B cell (primary cell): ENCODE measurements around the gene TLE5. TPM values are rescaled to one million over a fixed set of nuclear protein-coding genes. Genes with fewer than 3 reads are reported as not detected.
A peak's percentile ranks its signal among the peaks of the same experiment; 100 is the strongest.

Experiments
- ATAC-seq: fragments of 200-7000 bp; cut with Tn5 transposase; one replicate; pipeline ENCODE4 v1.10.0; 2021; ENCODE audit warnings: low read depth, mild to moderate bottlenecking, moderate number of reproducible peaks, moderate library complexity
- CTCF ChIA-PET: fragments of 350-600 bp; sonication (Branson Sonifier 250); formaldehyde crosslinking; loops from one replicate; lab custom pipeline; 2021; ENCODE audit warnings: antibody characterized with exemption, inconsistent platforms; lab: Charles Lee
- POLR2A ChIA-PET: fragments of 350-600 bp; sonication (Branson Sonifier 250); formaldehyde crosslinking; loops from one replicate; lab custom pipeline; 2021; ENCODE audit warnings: antibody characterized with exemption; lab: Charles Lee
- DNase-seq: peaks from one replicate; pipeline ENCODE4 v3.0.0; 2013
- H2AFZ ChIP-seq: 2 replicates; pipeline ENCODE4 v1.6.1; 2012; ENCODE audit warnings: mild to moderate bottlenecking, low read depth, low read length; ENCODE audit not compliant: insufficient read depth, poor library complexity, severe bottlenecking
- H3K27ac ChIP-seq, 2 donors: 1 replicate in 1 of 2; 2 replicates in 1 of 2; pipeline ENCODE4 v1.5.1; 2012 to 2013; ENCODE audit warnings: low read length in 2 of 2, mild to moderate bottlenecking in 2 of 2, moderate library complexity in 1 of 2
- H3K27me3 ChIP-seq, 4 experiments: fragments of 200-600 bp in 1 of 4; sonication (generic) in 1 of 4; replicated peaks in 1 of 4; 1 replicate in 2 of 4; 2 replicates in 2 of 4; pipeline versions ENCODE4 v1.6.1 to v1.7.0; 2013 to 2016; ENCODE audit warnings: low read length in 3 of 4, mild to moderate bottlenecking in 2 of 4, mixed read lengths in 1 of 4, moderate library complexity in 1 of 4; ENCODE audit not compliant: insufficient read depth in 4 of 4, control insufficient read depth in 3 of 4; ENCODE audit errors: control extremely low read depth in 1 of 4
- H3K36me3 ChIP-seq, 2 experiments: replicated peaks in 1 of 2; 1 replicate in 1 of 2; 2 replicates in 1 of 2; pipeline versions ENCODE4 v1.6.1 to v1.7.1; 2013; ENCODE audit warnings: low read length in 1 of 2; ENCODE audit not compliant: insufficient read depth in 2 of 2, control insufficient read depth in 1 of 2; ENCODE audit errors: control extremely low read depth in 1 of 2, extremely low read depth in 1 of 2
- H3K4me1 ChIP-seq, 2 donors: fragments of 200-600 bp in 1 of 2; sonication (generic) in 1 of 2; 1 replicate in 1 of 2; 2 replicates in 1 of 2; pipeline versions ENCODE4 v1.5.1 to v1.6.1; 2013 to 2017; ENCODE audit warnings: low read length in 2 of 2; ENCODE audit not compliant: control insufficient read depth in 2 of 2, insufficient read depth in 2 of 2
- H3K4me2 ChIP-seq: replicated peaks from 2 replicates; pipeline ENCODE3; 2012; ENCODE audit warnings: mild to moderate bottlenecking, low read depth, low read length; ENCODE audit not compliant: poor library complexity, severe bottlenecking
- H3K4me3 ChIP-seq, 5 experiments: fragments of 200-600 bp in 1 of 5; sonication (generic) in 1 of 5; 1 replicate in 3 of 5; 2 replicates in 2 of 5; pipeline versions ENCODE4 v1.5.1 to v1.7.0; 2011 to 2016; ENCODE audit warnings: low read length in 4 of 5, mild to moderate bottlenecking in 4 of 5, low read depth in 2 of 5, control low read depth in 1 of 5, moderate library complexity in 1 of 5; ENCODE audit not compliant: insufficient read depth in 1 of 5; ENCODE audit errors: control extremely low read depth in 1 of 5, extremely low read depth in 1 of 5
- H3K79me2 ChIP-seq: fragments of 200-600 bp; sonication (generic); one replicate; pipeline ENCODE4 v1.6.0; 2016; ENCODE audit warnings: low read length; ENCODE audit not compliant: control insufficient read depth, insufficient read depth
- H3K9ac ChIP-seq: fragments of 200-600 bp; sonication (generic); 2 replicates; pipeline ENCODE4 v1.6.1; 2017; ENCODE audit warnings: mild to moderate bottlenecking, low read length, moderate library complexity
- H3K9me3 ChIP-seq, 3 donors: one replicate each; pipeline versions ENCODE4 v1.6.1 to v1.7.1; 2013; ENCODE audit warnings: low read length in 2 of 3; ENCODE audit not compliant: control insufficient read depth in 2 of 3, insufficient read depth in 1 of 3; ENCODE audit errors: control extremely low read depth in 1 of 3
- H4K20me1 ChIP-seq: 2 replicates; pipeline ENCODE4 v1.6.0; 2012; ENCODE audit warnings: mild to moderate bottlenecking, low read length; ENCODE audit not compliant: insufficient read depth, control insufficient read depth, poor library complexity, severe bottlenecking
- H3K27ac Mint-ChIP-seq: one replicate; pipeline ENCODE4 v1.8.0; 2021; ENCODE audit warnings: mixed read lengths
- H3K27me3 Mint-ChIP-seq: one replicate; pipeline ENCODE4 v1.8.0; 2021; ENCODE audit warnings: mixed read lengths
- H3K4me1 Mint-ChIP-seq: one replicate; pipeline ENCODE4 v1.8.0; 2021; ENCODE audit warnings: mixed read lengths
- H3K4me3 Mint-ChIP-seq: one replicate; pipeline ENCODE4 v1.8.0; 2021; ENCODE audit warnings: mixed read lengths
- H3K9me3 Mint-ChIP-seq: one replicate; pipeline ENCODE4 v1.8.0; 2022; ENCODE audit warnings: mixed read lengths; ENCODE audit not compliant: insufficient read depth
- EZH2 ChIP-seq: IDR thresholded peaks from 2 replicates; pipeline ENCODE4 v1.6.1; 2012; ENCODE audit warnings: borderline replicate concordance, low read depth, mild to moderate bottlenecking, moderate library complexity, low read length; ENCODE audit not compliant: insufficient read depth, poor library complexity, severe bottlenecking
- WGBS: methylation state at CpG from one replicate; pipeline ENCODE4 v1.1.5; 2013; ENCODE audit warnings: missing lambda C conversion rate; ENCODE audit not compliant: insufficient coverage; 5-methylcytosine and 5-hydroxymethylcytosine counted together
- intact Hi-C: fragments of 100-400 bp; cut with micrococcal nuclease; formaldehyde crosslinking; loops from one replicate; pipeline ENCODE4 v1.10.0; 2022
- polyA plus RNA-seq: library from polyadenylated mRNA; depleted of rRNA; stranded (reverse); fragments of >200 nt; gene quantifications from 2 replicates; pipeline ENCODE4 v1.2.3, GENCODE V29; 2012
- total RNA-seq, 2 donors: library from RNA; stranded (reverse); fragments of 120-200 nt in 1 of 2; gene quantifications; 1 replicate in 1 of 2; 2 replicates in 1 of 2; pipeline versions ENCODE4 v1.2.3 to v1.2.4, GENCODE V29; 2013 to 2022
- TF ChIP-seq, protein P1 (sequence below): fragments of 200-600 bp; IDR thresholded peaks from one replicate; pipeline ENCODE4 v1.8.0; 2022; ENCODE audit warnings: antibody characterized with exemption, mild to moderate bottlenecking

Gene TLE5
- total and polyA plus RNA-seq, 2 donors (not counting 1 experiment from before 2014, with no cell fraction given) = 697 to 1,132 TPM

DNA sequence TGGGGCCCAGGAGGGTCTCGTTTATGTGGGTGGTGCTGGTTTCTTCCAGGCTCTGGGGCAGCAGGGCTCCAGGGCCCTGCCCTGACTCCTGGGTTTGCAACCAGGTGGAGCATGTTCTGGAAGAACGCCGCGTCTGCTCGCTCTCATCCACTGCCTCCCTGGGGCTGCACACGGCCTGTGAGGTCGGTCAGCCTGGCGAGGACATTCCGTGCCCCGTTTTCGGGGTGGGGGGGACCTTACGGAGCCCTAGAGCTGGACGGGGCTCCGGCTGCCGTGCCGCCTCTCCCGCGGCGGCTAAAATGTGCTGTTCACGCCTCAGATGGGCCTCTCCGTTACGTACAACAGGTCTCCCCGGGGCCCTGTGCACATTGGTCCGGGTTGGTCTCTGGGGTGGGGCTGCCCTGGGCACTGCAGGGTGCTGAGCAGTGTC lies 35.2 kb upstream of the TLE5 start:
- Mint-ChIP-seq H3K27ac (no peak overlapping the region), H3K4me1 (peaks cover 29% of the 10 kb centered on the region), H3K4me3 (no peak overlapping the region), H3K27me3 (peaks cover 8% of the 10 kb centered on the region), H3K9me3 (no peaks in the 10 kb centered on the region)
- Histone ChIP-seq H3K4me3 (no peak overlapping the region), H3K4me2 (no peak overlapping the region), H2AFZ (no peak overlapping the region), H3K79me2 (peaks cover 49% of the 10 kb centered on the region), H3K9me3 (peaks cover 0 to 2% (median 0%) of the 10 kb centered on the region in 3 donors), H3K9ac (no peak overlapping the region), H3K36me3 (no peaks in the 10 kb centered on the region), H4K20me1 (peaks cover 40% of the 10 kb centered on the region), H3K27me3 (peaks cover 0 to 24% (median 10%) of the 10 kb centered on the region in 4 experiments), H3K4me1 (peaks cover 35 to 46% of the 10 kb centered on the region in 2 donors), H3K27ac (no peak overlapping the region)
- ChIA-PET POLR2A (interaction anchor here (0.6 kb wide), 1 partner anchor 131 kb away, joined by 5 read pairs; no protein-coding TSS in a partner anchor), CTCF (interaction anchor here (0.9 to 1.7 kb wide), 6 partner anchors 11 to 147 kb away, joined by 3 to 10 read pairs (median 4); no protein-coding TSS in a partner anchor)
- ATAC-seq = no peak
- intact Hi-C loops = no loop called here
- WGBS = 96% methylated on average over 24 of the region's 24 CpGs
- DNase-seq = no peak
- TF ChIP-seq, protein P1, sequence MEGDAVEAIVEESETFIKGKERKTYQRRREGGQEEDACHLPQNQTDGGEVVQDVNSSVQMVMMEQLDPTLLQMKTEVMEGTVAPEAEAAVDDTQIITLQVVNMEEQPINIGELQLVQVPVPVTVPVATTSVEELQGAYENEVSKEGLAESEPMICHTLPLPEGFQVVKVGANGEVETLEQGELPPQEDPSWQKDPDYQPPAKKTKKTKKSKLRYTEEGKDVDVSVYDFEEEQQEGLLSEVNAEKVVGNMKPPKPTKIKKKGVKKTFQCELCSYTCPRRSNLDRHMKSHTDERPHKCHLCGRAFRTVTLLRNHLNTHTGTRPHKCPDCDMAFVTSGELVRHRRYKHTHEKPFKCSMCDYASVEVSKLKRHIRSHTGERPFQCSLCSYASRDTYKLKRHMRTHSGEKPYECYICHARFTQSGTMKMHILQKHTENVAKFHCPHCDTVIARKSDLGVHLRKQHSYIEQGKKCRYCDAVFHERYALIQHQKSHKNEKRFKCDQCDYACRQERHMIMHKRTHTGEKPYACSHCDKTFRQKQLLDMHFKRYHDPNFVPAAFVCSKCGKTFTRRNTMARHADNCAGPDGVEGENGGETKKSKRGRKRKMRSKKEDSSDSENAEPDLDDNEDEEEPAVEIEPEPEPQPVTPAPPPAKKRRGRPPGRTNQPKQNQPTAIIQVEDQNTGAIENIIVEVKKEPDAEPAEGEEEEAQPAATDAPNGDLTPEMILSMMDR = no peak

DNA sequence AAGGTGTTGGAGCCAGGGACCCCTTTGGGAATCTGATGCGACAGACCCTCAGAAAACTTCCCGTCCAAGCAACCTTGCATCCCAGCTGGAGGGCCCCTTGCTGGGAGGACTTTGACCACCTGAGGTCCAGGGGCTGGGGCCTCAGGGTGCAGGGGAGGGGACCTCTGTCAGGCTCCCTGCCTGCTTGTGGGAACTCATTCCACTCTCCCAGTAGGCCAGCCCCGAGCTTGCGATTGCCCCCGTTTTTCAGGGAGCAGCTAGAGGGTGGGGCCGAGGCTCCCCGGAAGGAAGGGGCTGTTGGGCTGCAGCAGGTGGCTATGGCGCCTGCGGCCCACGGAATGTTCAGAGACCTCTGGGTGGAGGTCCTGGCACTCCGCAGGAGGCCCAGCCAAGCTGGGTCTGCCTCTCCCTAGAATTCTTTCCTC lies 34.6 kb upstream of the TLE5 start:
- DNase-seq = no peak
- no peak overlapping the region for H3K4me2 ChIP-seq
- H2AFZ ChIP-seq = no peak overlapping the region
- CTCF ChIA-PET = interaction anchor here (1.3 kb wide), 1 partner anchor 12 kb away, joined by 3 read pairs; no protein-coding TSS in a partner anchor
- no peak overlapping the region for H3K9ac ChIP-seq
- POLR2A ChIA-PET = no interaction called here
- Mint-ChIP-seq H3K9me3 (no peaks in the 10 kb centered on the region), H3K4me1 (peaks cover 30% of the 10 kb centered on the region), H3K4me3 (peak overlapping the region; percentile 84), H3K27me3 (peaks cover 8% of the 10 kb centered on the region), H3K27ac (no peak overlapping the region)
- peaks cover 40% of the 10 kb centered on the region for H4K20me1 ChIP-seq
- H3K4me3 ChIP-seq = no peak overlapping the region
- H3K27ac ChIP-seq = no peak overlapping the region
- TF ChIP-seq, protein P1 = no peak
- TF ChIP-seq EZH2 = no peak
- H3K79me2 ChIP-seq = peaks cover 44% of the 10 kb centered on the region
- intact Hi-C loops = no loop called here
- peaks cover 35 to 46% of the 10 kb centered on the region in 2 donors for H3K4me1 ChIP-seq
- 87% methylated on average over 10 of the region's 11 CpGs for WGBS
- H3K36me3 ChIP-seq = no peaks in the 10 kb centered on the region
- H3K9me3 ChIP-seq = peaks cover 0 to 2% (median 0%) of the 10 kb centered on the region in 3 donors
- peaks cover 0 to 24% (median 10%) of the 10 kb centered on the region in 4 experiments for H3K27me3 ChIP-seq
- ATAC-seq = no peak
